Karpas-422 (cell line): ENCODE measurements around the gene ESM1. TPM values are rescaled to one million over a fixed set of nuclear protein-coding genes. Genes with fewer than 3 reads are reported as not detected.

Experiments used
- DNase-seq: peaks from one replicate; pipeline ENCODE4 v3.0.0-alpha.2; 2015
- H2AFZ ChIP-seq: fragments of 200-600 bp; sonication (generic); 2 replicates; pipeline ENCODE4 v1.6.1; 2014; ENCODE audit warnings: antibody characterized with exemption, low read length, mixed read lengths
- H3K27ac ChIP-seq: fragments of 200-600 bp; sonication (generic); 2 replicates; pipeline ENCODE4 v1.5.1; 2014; ENCODE audit warnings: mild to moderate bottlenecking, low read length, moderate library complexity
- H3K27me3 ChIP-seq: fragments of 200-600 bp; sonication (generic); 2 replicates; pipeline ENCODE4 v1.6.1; 2014; ENCODE audit warnings: low read length, mixed read lengths
- H3K36me3 ChIP-seq: fragments of 200-600 bp; sonication (generic); 2 replicates; pipeline ENCODE4 v1.6.1; 2014; ENCODE audit warnings: low read length, mixed read lengths; ENCODE audit not compliant: insufficient read depth
- H3K4me1 ChIP-seq: fragments of 200-600 bp; sonication (generic); 2 replicates; pipeline ENCODE4 v1.6.1; 2014; ENCODE audit warnings: mild to moderate bottlenecking, low read length, mixed read lengths
- H3K4me2 ChIP-seq: fragments of 200-600 bp; sonication (generic); 2 replicates; pipeline ENCODE4 v1.6.1; 2014; ENCODE audit warnings: low read length, low read depth, mild to moderate bottlenecking; ENCODE audit not compliant: poor library complexity, severe bottlenecking
- H3K4me3 ChIP-seq: fragments of 200-600 bp; sonication (generic); 2 replicates; pipeline ENCODE4 v1.5.1; 2014; ENCODE audit warnings: mild to moderate bottlenecking, antibody characterized with exemption, low read length, mixed read lengths
- H3K79me2 ChIP-seq: fragments of 200-600 bp; sonication (generic); 2 replicates; pipeline ENCODE4 v1.6.1; 2014; ENCODE audit warnings: mild to moderate bottlenecking, low read length, mixed read lengths
- H3K9ac ChIP-seq: fragments of 200-600 bp; sonication (generic); 2 replicates; pipeline ENCODE4 v1.6.0; 2014; ENCODE audit warnings: low read length
- H3K9me2 ChIP-seq: fragments of 200-600 bp; sonication (generic), shearing (Covaris generic); replicated peaks from 2 replicates; pipeline ENCODE4 v1.6.0; 2014; ENCODE audit warnings: mild to moderate bottlenecking, low read length, moderate library complexity; ENCODE audit not compliant: insufficient read depth
- H3K9me3 ChIP-seq: fragments of 300-700, 200-600 bp; sonication (generic); 2 replicates; pipeline ENCODE4 v1.6.1; 2014; ENCODE audit warnings: low read length, mixed read lengths
- H4K20me1 ChIP-seq: fragments of 200-600 bp; sonication (generic); 2 replicates; pipeline ENCODE4 v1.6.1; 2014; ENCODE audit warnings: mild to moderate bottlenecking, antibody characterized with exemption, low read length, low read depth; ENCODE audit not compliant: insufficient read depth
- total RNA-seq: library from RNA; depleted of rRNA; stranded (reverse); fragments of >200 nt; shearing (Covaris generic); gene quantifications from 2 replicates; pipeline ENCODE4 v1.2.3, GENCODE V29; 2014; ENCODE audit warnings: low replicate concordance

ESM1 gene
- total RNA-seq, 1 experiment from 2014 or later, result not detected

DNA sequence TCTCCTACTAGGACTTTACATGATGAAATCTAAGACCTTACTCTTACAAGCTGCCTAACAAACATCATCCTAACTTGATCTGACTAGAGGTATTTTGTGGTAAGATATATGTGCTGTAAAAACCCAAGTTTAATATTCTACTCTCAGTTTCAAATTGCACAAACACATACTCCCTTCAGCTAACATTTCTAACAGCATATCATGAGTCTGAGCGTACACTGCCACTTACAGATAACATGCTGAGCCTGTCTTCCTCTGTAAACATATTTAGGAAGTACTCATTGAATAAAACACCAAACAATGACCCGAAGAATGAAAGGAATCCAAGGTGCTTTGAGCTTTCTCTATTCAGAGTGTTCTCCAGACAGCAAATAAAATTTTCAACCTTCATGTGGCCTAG lies 7.9 kb upstream of the ESM1 start:
- Histone ChIP-seq H3K9me3 (no peaks in the 10 kb centered on the region), H4K20me1 (no peaks in the 10 kb centered on the region), H3K4me1 (no peaks in the 10 kb centered on the region), H3K4me3 (no peak overlapping the region), H3K4me2 (no peak overlapping the region), H2AFZ (no peak overlapping the region), H3K9ac (no peak overlapping the region), H3K79me2 (no peaks in the 10 kb centered on the region), H3K9me2 (no peaks in the 10 kb centered on the region), H3K27me3 (no peaks in the 10 kb centered on the region), H3K36me3 (no peaks in the 10 kb centered on the region), H3K27ac (no peak overlapping the region)
- DNase-seq, result no peak

GRCh38 chr5:54991416-54991815 lies 6.0 kb upstream of the ESM1 start:
- Histone ChIP-seq H3K27me3 (no peaks in the 10 kb centered on the region), H2AFZ (no peak overlapping the region), H4K20me1 (no peaks in the 10 kb centered on the region), H3K36me3 (no peaks in the 10 kb centered on the region), H3K79me2 (no peaks in the 10 kb centered on the region), H3K9me3 (no peaks in the 10 kb centered on the region), H3K4me1 (no peaks in the 10 kb centered on the region), H3K27ac (no peak overlapping the region), H3K4me2 (no peak overlapping the region), H3K4me3 (no peak overlapping the region), H3K9me2 (no peaks in the 10 kb centered on the region), H3K9ac (no peak overlapping the region)
- no peak for DNase-seq

- DNase-seq, result no peak
- no peaks in the 10 kb centered on the region for H3K4me1 ChIP-seq
These were observed 5.5 kb upstream of the ESM1 start for GRCh38 chr5:54990841-54991258.

GRCh38 chr5:54988817-54989216 lies 3.4 kb upstream of the ESM1 start:
- no peak for DNase-seq
- Histone ChIP-seq H3K9me2 (no peaks in the 10 kb centered on the region), H3K4me1 (no peaks in the 10 kb centered on the region), H4K20me1 (no peaks in the 10 kb centered on the region), H3K79me2 (no peaks in the 10 kb centered on the region), H3K36me3 (no peaks in the 10 kb centered on the region), H3K4me2 (no peak overlapping the region), H3K9ac (no peak overlapping the region), H3K9me3 (no peaks in the 10 kb centered on the region), H3K4me3 (no peak overlapping the region), H3K27ac (no peak overlapping the region), H2AFZ (no peak overlapping the region), H3K27me3 (no peaks in the 10 kb centered on the region)

More at GRCh38 chr5:54990841-54991258, 5.5 kb upstream of the ESM1 start:
- Histone ChIP-seq H2AFZ (no peak overlapping the region), H3K4me3 (no peak overlapping the region), H3K9ac (no peak overlapping the region), H3K4me2 (no peak overlapping the region), H3K79me2 (no peaks in the 10 kb centered on the region), H4K20me1 (no peaks in the 10 kb centered on the region), H3K9me2 (no peaks in the 10 kb centered on the region), H3K27ac (no peak overlapping the region), H3K9me3 (no peaks in the 10 kb centered on the region), H3K36me3 (no peaks in the 10 kb centered on the region), H3K27me3 (no peaks in the 10 kb centered on the region)

GRCh38 chr5:54988218-54988617 lies 2.8 kb upstream of the ESM1 start:
- Histone ChIP-seq H2AFZ (no peak overlapping the region), H3K27ac (no peak overlapping the region), H4K20me1 (no peaks in the 10 kb centered on the region), H3K9ac (no peak overlapping the region), H3K4me1 (no peaks in the 10 kb centered on the region), H3K4me3 (no peak overlapping the region), H3K9me2 (no peaks in the 10 kb centered on the region), H3K4me2 (no peak overlapping the region), H3K79me2 (no peaks in the 10 kb centered on the region), H3K9me3 (no peaks in the 10 kb centered on the region), H3K36me3 (no peaks in the 10 kb centered on the region), H3K27me3 (no peaks in the 10 kb centered on the region)
- DNase-seq, result no peak

DNA sequence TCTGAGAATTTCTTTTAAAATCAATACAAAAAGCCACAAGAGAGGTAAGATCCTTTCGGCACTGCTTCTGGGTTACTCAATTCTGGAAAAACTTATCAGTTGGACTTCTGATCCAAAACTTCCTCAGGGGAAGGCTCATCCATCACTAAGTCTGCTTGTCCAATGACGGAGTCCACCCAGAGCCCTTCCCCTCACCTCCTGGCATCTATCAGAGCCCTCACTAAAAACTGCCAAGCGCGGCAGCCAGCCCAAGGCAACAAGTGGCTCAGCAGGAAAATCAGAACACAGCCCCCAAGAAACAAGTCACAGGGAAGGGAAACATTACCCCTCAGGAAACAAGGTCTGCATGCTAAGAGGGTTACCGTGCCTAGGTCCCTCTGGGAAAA lies 869 bp upstream of the ESM1 start:
- no peaks in the 10 kb centered on the region for H3K9me2 ChIP-seq
- H3K79me2 ChIP-seq, result no peaks in the 10 kb centered on the region
- no peak overlapping the region for H3K4me3 ChIP-seq
- no peaks in the 10 kb centered on the region for H3K36me3 ChIP-seq
- H3K4me1 ChIP-seq, result no peaks in the 10 kb centered on the region
- DNase-seq, result no peak
- no peaks in the 10 kb centered on the region for H3K9me3 ChIP-seq
- H3K27ac ChIP-seq, result no peak overlapping the region
- H2AFZ ChIP-seq, result no peak overlapping the region
- H3K4me2 ChIP-seq, result no peak overlapping the region
- H4K20me1 ChIP-seq, result no peaks in the 10 kb centered on the region
- H3K9ac ChIP-seq, result no peak overlapping the region
- H3K27me3 ChIP-seq, result no peaks in the 10 kb centered on the region

- H3K9me3 ChIP-seq, result no peaks in the 10 kb centered on the region
- no peak overlapping the region for H3K4me2 ChIP-seq
- no peaks in the 10 kb centered on the region for H4K20me1 ChIP-seq
- H3K4me3 ChIP-seq, result no peak overlapping the region
- no peaks in the 10 kb centered on the region for H3K4me1 ChIP-seq
- H3K36me3 ChIP-seq, result no peaks in the 10 kb centered on the region
- H2AFZ ChIP-seq, result no peak overlapping the region
- H3K79me2 ChIP-seq, result no peaks in the 10 kb centered on the region
- H3K9me2 ChIP-seq, result no peaks in the 10 kb centered on the region
- no peak overlapping the region for H3K27ac ChIP-seq
- DNase-seq, result no peak
- H3K9ac ChIP-seq, result no peak overlapping the region
- no peaks in the 10 kb centered on the region for H3K27me3 ChIP-seq
These were observed 3.5 kb downstream of the ESM1 start for GRCh38 chr5:54981928-54982327.

GRCh38 chr5:54975701-54976100 lies 9.7 kb downstream of the ESM1 start:
- no peak overlapping the region for H3K4me3 ChIP-seq
- H3K36me3 ChIP-seq, result no peaks in the 10 kb centered on the region
- DNase-seq, result no peak
- no peaks in the 10 kb centered on the region for H3K9me2 ChIP-seq
- H3K27ac ChIP-seq, result no peak overlapping the region
- no peaks in the 10 kb centered on the region for H3K79me2 ChIP-seq
- H3K9me3 ChIP-seq, result no peaks in the 10 kb centered on the region
- no peak overlapping the region for H3K4me2 ChIP-seq
- H4K20me1 ChIP-seq, result no peaks in the 10 kb centered on the region
- H2AFZ ChIP-seq, result no peak overlapping the region
- H3K9ac ChIP-seq, result no peak overlapping the region
- no peaks in the 10 kb centered on the region for H3K27me3 ChIP-seq
- H3K4me1 ChIP-seq, result no peaks in the 10 kb centered on the region
